Cardiac septum (tissue), 1 donor: ENCODE data around the gene PCSK2. TPM values are rescaled to one million over a fixed set of nuclear protein-coding genes. Genes with fewer than 3 reads are reported as not detected.

Experiments
- DNase-seq: peaks from one replicate; pipeline ENCODE4 v3.0.0-alpha.2; 2020; ENCODE audit warnings: low spot score
- intact Hi-C: fragments of 100-400 bp; cut with DNase I; formaldehyde crosslinking; loops from one replicate; pipeline ENCODE4 v1.14.0; 2022
- total RNA-seq: library from RNA; stranded (reverse); fragmentation: NEBNext Ultra II Directional; extraction: Animal tissue kit (Norgen Biotek cat#: 25700); gene quantifications from one replicate; pipeline ENCODE4 v1.2.1, GENCODE V29; 2021
- donor health status: DM: no; HTN: no; CAD: no.

Gene PCSK2
- total RNA-seq, 1 donor from 2014 or later: 0.35 TPM

- intact Hi-C loops: no loop called here
- DNase-seq: no peak
Measured at GRCh38 chr20:17236766-17237165, 9.9 kb downstream of the PCSK2 start.

- no peak for DNase-seq
- intact Hi-C loops: no loop called here
Measured at GRCh38 chr20:17248224-17248623, 21.4 kb downstream of the PCSK2 start.

GRCh38 chr20:17262786-17263185 is 35.9 kb downstream of the PCSK2 start:
- DNase-seq: no peak
- intact Hi-C loops: no loop called here

- DNase-seq: no peak
- intact Hi-C loops: no loop called here
Measured at GRCh38 chr20:17273717-17274116, 46.9 kb downstream of the PCSK2 start.

GRCh38 chr20:17276101-17276500 is 49.3 kb downstream of the PCSK2 start:
- intact Hi-C loops: no loop called here
- DNase-seq: no peak

GRCh38 chr20:17281478-17281877 is 54.6 kb downstream of the PCSK2 start:
- no peak for DNase-seq
- intact Hi-C loops: no loop called here

GRCh38 chr20:17282501-17282900 is 55.7 kb downstream of the PCSK2 start:
- no peak for DNase-seq
- intact Hi-C loops: no loop called here

- DNase-seq: no peak
Measured at GRCh38 chr20:17287503-17287902, 60.7 kb downstream of the PCSK2 start.

GRCh38 chr20:17287998-17288397 is 61.2 kb downstream of the PCSK2 start:
- no peak for DNase-seq
- intact Hi-C loops: no loop called here

More at GRCh38 chr20:17287503-17287902, 60.7 kb downstream of the PCSK2 start:
- intact Hi-C loops: no loop called here

GRCh38 chr20:17295151-17295726 is 68.4 kb downstream of the PCSK2 start:
- no peak for DNase-seq
- intact Hi-C loops: no loop called here

- no peak for DNase-seq
- intact Hi-C loops: no loop called here
Measured at GRCh38 chr20:17295991-17296390, 69.2 kb downstream of the PCSK2 start.

- intact Hi-C loops: no loop called here
- no peak for DNase-seq
Measured at GRCh38 chr20:17298171-17298570, 71.3 kb downstream of the PCSK2 start.

GRCh38 chr20:17298751-17299150 is 71.9 kb downstream of the PCSK2 start:
- intact Hi-C loops: no loop called here

GRCh38 chr20:17300113-17300512 is 73.3 kb downstream of the PCSK2 start:
- intact Hi-C loops: no loop called here
- DNase-seq: no peak

More at GRCh38 chr20:17298751-17299150, 71.9 kb downstream of the PCSK2 start:
- no peak for DNase-seq

- no peak for DNase-seq
- intact Hi-C loops: no loop called here
Measured at GRCh38 chr20:17304774-17305173, 77.9 kb downstream of the PCSK2 start.

GRCh38 chr20:17306427-17306826 is 79.6 kb downstream of the PCSK2 start:
- intact Hi-C loops: no loop called here
- no peak for DNase-seq

GRCh38 chr20:17314264-17314663 is 87.4 kb downstream of the PCSK2 start:
- intact Hi-C loops: no loop called here
- DNase-seq: no peak

- no peak for DNase-seq
- intact Hi-C loops: no loop called here
Measured at GRCh38 chr20:17315407-17316231, 88.8 kb downstream of the PCSK2 start.

GRCh38 chr20:17316316-17317038 is 89.6 kb downstream of the PCSK2 start:
- intact Hi-C loops: no loop called here

GRCh38 chr20:17317341-17317740 is 90.5 kb downstream of the PCSK2 start:
- intact Hi-C loops: no loop called here
- DNase-seq: no peak

More at GRCh38 chr20:17316316-17317038, 89.6 kb downstream of the PCSK2 start:
- DNase-seq: no peak

- DNase-seq: no peak
Measured at GRCh38 chr20:17320456-17320855, 93.6 kb downstream of the PCSK2 start.

More at GRCh38 chr20:17320456-17320855, 93.6 kb downstream of the PCSK2 start:
- intact Hi-C loops: no loop called here
